ENCODE results near the gene TESMIN. TPM values are rescaled to one million over a fixed set of nuclear protein-coding genes. Genes with fewer than 3 reads are reported as not detected.

TESMIN gene
- polyA plus RNA-seq, 1 donor (not counting 4 experiments of a cell fraction or from before 2014, with no cell fraction given): 4.0 TPM

DNA sequence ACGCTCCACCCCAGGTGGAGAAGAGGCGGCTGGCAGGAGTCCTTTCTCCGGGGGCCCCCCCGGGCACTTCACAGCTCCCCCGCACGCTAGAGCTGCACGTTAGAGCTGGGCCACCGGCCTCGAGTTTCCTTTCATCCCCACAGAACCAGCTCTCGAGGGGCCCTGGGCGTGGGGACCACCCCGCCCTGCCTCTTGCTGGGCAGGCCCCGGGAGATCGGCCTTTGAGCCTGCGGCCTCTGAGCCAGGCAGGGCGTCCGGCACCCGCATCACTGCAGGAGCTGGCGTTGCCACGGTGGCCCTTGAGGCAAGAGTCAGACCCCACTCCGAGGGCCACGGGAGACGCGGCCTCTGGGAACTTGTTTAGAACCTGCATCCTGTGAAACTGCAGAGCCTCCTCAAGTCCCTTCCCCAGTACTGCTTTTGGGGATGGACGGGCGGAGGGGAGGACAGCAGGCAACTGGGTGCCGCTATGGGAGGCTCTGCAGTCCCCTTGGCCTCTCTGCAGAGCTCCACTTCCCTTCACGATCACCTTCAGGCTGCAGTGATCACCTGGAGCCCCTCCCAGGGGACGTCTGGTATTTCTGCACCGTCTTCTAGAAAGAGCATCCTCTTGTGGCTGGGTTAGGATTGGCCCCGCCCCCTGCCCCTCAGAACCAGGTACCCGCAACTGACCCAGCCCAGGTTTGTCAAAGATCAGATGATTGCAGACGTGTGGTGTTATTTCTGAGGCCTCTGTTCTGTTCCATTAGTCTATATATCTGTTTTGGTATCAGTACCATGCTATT, 80.9 kb downstream of the TESMIN start:
- Histone ChIP-seq H3K4me2 (ENCODE audit: control insufficient read depth, extremely low read depth, insufficient read depth, low read depth, low read length) (no peak overlapping the region), H4K20me1 (ENCODE audit: control insufficient read depth, extremely low read depth, insufficient read depth, low read length) (no peaks in the 10 kb centered on the region), H3K36me3 (ENCODE audit: control insufficient read depth in 2 of 2, extremely low read depth in 1 of 2, insufficient read depth in 2 of 2, low read length in 2 of 2) (no peaks in the 10 kb centered on the region), H3K9ac (ENCODE audit: control insufficient read depth, extremely low read depth, insufficient read depth, low read length) (no peak overlapping the region), H3K9me1 (ENCODE audit: control insufficient read depth, extremely low read depth, insufficient read depth, low read length) (no peaks in the 10 kb centered on the region), H3K27me3 (ENCODE audit: control insufficient read depth, extremely low read depth, insufficient read depth, low read length) (no peaks in the 10 kb centered on the region), H3K4me3 (ENCODE audit: control insufficient read depth in 2 of 3, extremely low read depth in 1 of 3, insufficient read depth in 2 of 3, low read depth in 1 of 3, low read length in 3 of 3) (no peak overlapping the region), H3K79me2 (ENCODE audit: control insufficient read depth, insufficient read depth, low read length) (no peaks in the 10 kb centered on the region), H3K4me1 (ENCODE audit: control insufficient read depth, extremely low read depth, insufficient read depth, low read length) (no peaks in the 10 kb centered on the region), H2AFZ (ENCODE audit: control insufficient read depth, low read length) (no peak overlapping the region), H3K9me3 (ENCODE audit: control insufficient read depth, low read depth, low read length) (peaks cover 1% of the 10 kb centered on the region), H3K27ac (ENCODE audit: control insufficient read depth, insufficient read depth, low read length) (no peak overlapping the region)
- dilution Hi-C loops (cut with MboI; ENCODE audit: extremely low pct_ligation_motif_present, low sequenced_read_pairs): no loop called here
- TF ChIP-seq EZH2 (IDR thresholded peaks at IDR 0.05; ENCODE audit: low read length) (no peak), CTCF (optimal IDR thresholded peaks at IDR 0.05 in 1 of 3, IDR thresholded peaks at IDR 0.05 in 1 of 3, conservative IDR thresholded peaks at IDR 0.05 in 1 of 3; ENCODE audit: extremely low read depth in 1 of 3, insufficient read depth in 2 of 3, low read length in 3 of 3) (no peak)
- DNase-seq (ENCODE audit: low read depth, low spot score): no peak
- FAIRE-seq: no peak

GRCh38 chr11:68669301-68670090, 81.8 kb downstream of the TESMIN start:
- H3K4me2 ChIP-seq (ENCODE audit: control insufficient read depth, extremely low read depth, insufficient read depth, low read depth, low read length): no peak overlapping the region
- H3K4me1 ChIP-seq (ENCODE audit: control insufficient read depth, extremely low read depth, insufficient read depth, low read length): no peaks in the 10 kb centered on the region
- DNase-seq (ENCODE audit: low read depth, low spot score): no peak
- no peaks in the 10 kb centered on the region for H3K27me3 ChIP-seq (ENCODE audit: control insufficient read depth, extremely low read depth, insufficient read depth, low read length)
- H3K36me3 ChIP-seq (ENCODE audit: control insufficient read depth in 2 of 2, extremely low read depth in 1 of 2, insufficient read depth in 2 of 2, low read length in 2 of 2): no peaks in the 10 kb centered on the region
- FAIRE-seq: no peak
- H3K9ac ChIP-seq (ENCODE audit: control insufficient read depth, extremely low read depth, insufficient read depth, low read length): no peak overlapping the region
- H2AFZ ChIP-seq (ENCODE audit: control insufficient read depth, low read length): no peak overlapping the region
- no peaks in the 10 kb centered on the region for H4K20me1 ChIP-seq (ENCODE audit: control insufficient read depth, extremely low read depth, insufficient read depth, low read length)
- no peak overlapping the region for H3K27ac ChIP-seq (ENCODE audit: control insufficient read depth, insufficient read depth, low read length)
- H3K4me3 ChIP-seq (ENCODE audit: control insufficient read depth in 2 of 3, extremely low read depth in 1 of 3, insufficient read depth in 2 of 3, low read depth in 1 of 3, low read length in 3 of 3): no peak overlapping the region
- no peaks in the 10 kb centered on the region for H3K79me2 ChIP-seq (ENCODE audit: control insufficient read depth, insufficient read depth, low read length)
- H3K9me3 ChIP-seq (ENCODE audit: control insufficient read depth, low read depth, low read length): peaks cover 1% of the 10 kb centered on the region
- no peaks in the 10 kb centered on the region for H3K9me1 ChIP-seq (ENCODE audit: control insufficient read depth, extremely low read depth, insufficient read depth, low read length)
- dilution Hi-C loops (cut with MboI; ENCODE audit: extremely low pct_ligation_motif_present, low sequenced_read_pairs): no loop called here
- TF ChIP-seq CTCF (optimal IDR thresholded peaks at IDR 0.05 in 1 of 3, IDR thresholded peaks at IDR 0.05 in 1 of 3, conservative IDR thresholded peaks at IDR 0.05 in 1 of 3; ENCODE audit: extremely low read depth in 1 of 3, insufficient read depth in 2 of 3, low read length in 3 of 3) (no peak), EZH2 (IDR thresholded peaks at IDR 0.05; ENCODE audit: low read length) (no peak)
